Stimulated activated effector memory CD8-positive, alpha-beta T cell treated with anti-CD3 and anti-CD28 coated beads, Interleukin-12 subunit alpha, Interleukin-12 subunit beta, amount 100 ng/mL, for 72 hours (primary cell): Measurements from ENCODE around the gene CFAP54.
A peak's percentile ranks its signal among the peaks of the same experiment; 100 is the strongest.

Source experiments
- ATAC-seq: fragments of 150-1000 bp; cut with Tn5 transposase; 2 replicates; pipeline ENCODE4 v1.10.0; 2021
- DNase-seq, 2 donors: peaks; one replicate each; pipeline ENCODE4 v3.0.0; 2021 to 2022; ENCODE audit warnings: low spot score in 2 of 2
- H3K27ac Mint-ChIP-seq: one replicate; pipeline ENCODE4 v1.8.0; 2022; ENCODE audit warnings: mild to moderate bottlenecking, mixed read lengths
- H3K36me3 Mint-ChIP-seq: one replicate; pipeline ENCODE4 v1.8.0; 2022; ENCODE audit warnings: mild to moderate bottlenecking, mixed read lengths
- H3K4me1 Mint-ChIP-seq: one replicate; pipeline ENCODE4 v1.8.0; 2022; ENCODE audit warnings: mixed read lengths
- H3K4me3 Mint-ChIP-seq: one replicate; pipeline ENCODE4 v1.8.0; 2022; ENCODE audit warnings: mild to moderate bottlenecking, mixed read lengths
- H3K9me3 Mint-ChIP-seq: one replicate; pipeline ENCODE4 v1.8.0; 2022; ENCODE audit warnings: mixed read lengths

Gene CFAP54

GRCh38 chr12:96907671-96908422 is 418.5 kb downstream of the CFAP54 start:
- Mint-ChIP-seq H3K4me1 (peaks cover 43% of the 10 kb centered on the region), H3K27ac (peak overlapping the region; percentile 98), H3K36me3 (peaks cover 31% of the 10 kb centered on the region), H3K9me3 (no peaks in the 10 kb centered on the region), H3K4me3 (peak overlapping the region; percentile 82)
- DNase-seq (peak in 1 of 2 donors; percentile 59), ATAC-seq (peak; percentile 53)

GRCh38 chr12:96908423-96908675 is 419.0 kb downstream of the CFAP54 start:
- no peaks in the 10 kb centered on the region for H3K9me3 Mint-ChIP-seq
- DNase-seq (no peak), ATAC-seq (no peak)
- peak overlapping the region; percentile 98 for H3K27ac Mint-ChIP-seq
- peaks cover 31% of the 10 kb centered on the region for H3K36me3 Mint-ChIP-seq
- H3K4me3 Mint-ChIP-seq, result peak overlapping the region; percentile 82
- H3K4me1 Mint-ChIP-seq, result peaks cover 43% of the 10 kb centered on the region

- peaks cover 48% of the 10 kb centered on the region for H3K4me1 Mint-ChIP-seq
- H3K27ac Mint-ChIP-seq, result no peak overlapping the region
- ATAC-seq, result no peak
- no peak overlapping the region for H3K4me3 Mint-ChIP-seq
- peaks cover 3% of the 10 kb centered on the region for H3K9me3 Mint-ChIP-seq
- no peak for DNase-seq
- peaks cover 24% of the 10 kb centered on the region for H3K36me3 Mint-ChIP-seq
Observed at GRCh38 chr12:96912261-96912660, 422.9 kb downstream of the CFAP54 start.

- H3K36me3 Mint-ChIP-seq, result peaks cover 27% of the 10 kb centered on the region
Observed at GRCh38 chr12:96912943-96913342, 423.6 kb downstream of the CFAP54 start.

GRCh38 chr12:96919510-96920210 is 430.3 kb downstream of the CFAP54 start:
- H3K36me3 Mint-ChIP-seq, result peaks cover 62% of the 10 kb centered on the region
- no peak overlapping the region for H3K27ac Mint-ChIP-seq
- DNase-seq, result no peak
- peaks cover 3% of the 10 kb centered on the region for H3K9me3 Mint-ChIP-seq
- ATAC-seq, result no peak
- peaks cover 38% of the 10 kb centered on the region for H3K4me1 Mint-ChIP-seq
- no peak overlapping the region for H3K4me3 Mint-ChIP-seq

More at GRCh38 chr12:96912943-96913342, 423.6 kb downstream of the CFAP54 start:
- ATAC-seq (no peak), DNase-seq (no peak)
- H3K4me3 Mint-ChIP-seq, result no peak overlapping the region
- H3K27ac Mint-ChIP-seq, result no peak overlapping the region
- H3K4me1 Mint-ChIP-seq, result peaks cover 45% of the 10 kb centered on the region
- H3K9me3 Mint-ChIP-seq, result peaks cover 3% of the 10 kb centered on the region
